Fibroblast of lung (primary cell): ENCODE data around the gene CCT7. TPM values are rescaled to one million over a fixed set of nuclear protein-coding genes. Genes with fewer than 3 reads are reported as not detected.

ENCODE experiments used
- DNase-seq, 2 donors: peaks; one replicate each; pipeline versions ENCODE4 v3.0.0 to v3.0.0-alpha.2; 2010; ENCODE audit warnings: low read depth in 2 of 2
- H2AFZ ChIP-seq: 2 replicates; pipeline ENCODE4 v1.5.1; 2012; ENCODE audit warnings: low read length, control low read depth, inconsistent platforms
- H3K27ac ChIP-seq: 2 replicates; pipeline ENCODE4 v1.5.1; 2011; ENCODE audit warnings: low read length, control low read depth; ENCODE audit not compliant: insufficient read depth
- H3K27me3 ChIP-seq: 2 replicates; pipeline ENCODE4 v1.5.1; 2011; ENCODE audit warnings: mild to moderate bottlenecking, low read length; ENCODE audit not compliant: control insufficient read depth, insufficient read depth
- H3K36me3 ChIP-seq: 2 replicates; pipeline ENCODE4 v1.5.1; 2011; ENCODE audit warnings: low read length; ENCODE audit not compliant: control insufficient read depth, insufficient read depth
- H3K4me1 ChIP-seq: 2 replicates; pipeline ENCODE4 v1.5.1; 2011; ENCODE audit warnings: low read length; ENCODE audit not compliant: control insufficient read depth, insufficient read depth; ENCODE audit errors: extremely low read depth
- H3K4me2 ChIP-seq: 2 replicates; pipeline ENCODE4 v1.5.1; 2011; ENCODE audit warnings: low read length, control low read depth; ENCODE audit not compliant: insufficient read depth; ENCODE audit errors: extremely low read depth
- H3K4me3 ChIP-seq, 4 experiments: fragments of 200-600 bp in 1 of 4; sonication (generic) in 1 of 4; replicated peaks in 1 of 4; 2 replicates each; pipeline ENCODE4 v1.5.1; 2011 to 2016; ENCODE audit warnings: low read length in 4 of 4, low read depth in 3 of 4, mild to moderate bottlenecking in 3 of 4, control low read depth in 2 of 4, inconsistent platforms in 1 of 4, mixed read lengths in 1 of 4; ENCODE audit not compliant: insufficient read depth in 1 of 4; ENCODE audit errors: control extremely low read depth in 1 of 4
- H3K79me2 ChIP-seq: 2 replicates; pipeline ENCODE4 v1.5.1; 2012; ENCODE audit warnings: mild to moderate bottlenecking, low read length, inconsistent platforms; ENCODE audit not compliant: control insufficient read depth, insufficient read depth
- H3K9ac ChIP-seq: 2 replicates; pipeline ENCODE4 v1.5.1; 2011; ENCODE audit warnings: mild to moderate bottlenecking, low read length, control low read depth; ENCODE audit not compliant: insufficient read depth
- H3K9me3 ChIP-seq: 2 replicates; pipeline ENCODE4 v1.5.1; 2012; ENCODE audit warnings: low read depth, low read length; ENCODE audit not compliant: control insufficient read depth, insufficient read depth
- H4K20me1 ChIP-seq: 2 replicates; pipeline ENCODE4 v1.5.1; 2011; ENCODE audit warnings: low read length; ENCODE audit not compliant: control insufficient read depth, insufficient read depth; ENCODE audit errors: extremely low read depth
- EZH2 ChIP-seq: IDR thresholded peaks from 2 replicates; pipeline ENCODE4 v1.5.1; 2012; ENCODE audit warnings: low read length, control low read depth, mild to moderate bottlenecking; ENCODE audit errors: missing control alignments
- polyA plus RNA-seq, 2 donors: library from polyadenylated mRNA; depleted of rRNA in 1 of 2; stranded (reverse) in 1 of 2; unstranded in 1 of 2; fragments of >200 nt; gene quantifications; 2 replicates each; pipeline ENCODE4 v1.2.1, GENCODE V29; 2011 to 2012; ENCODE audit warnings: missing spikeins in 1 of 2
- total RNA-seq: library from RNA; depleted of rRNA; stranded (reverse); fragments of >200 nt; gene quantifications from 2 replicates; pipeline ENCODE4 v1.2.1, GENCODE V29; 2014
- TF ChIP-seq, protein P1 (sequence below), 2 donors: IDR thresholded peaks in 1 of 2; conservative IDR thresholded peaks in 1 of 2; 1 replicate in 1 of 2; 2 replicates in 1 of 2; pipeline ENCODE4 v1.5.1; 2011 to 2012; ENCODE audit warnings: low read length in 2 of 2, control low read depth in 1 of 2, inconsistent platforms in 1 of 2, low read depth in 1 of 2, mild to moderate bottlenecking in 1 of 2

CCT7 gene
- total and polyA plus RNA-seq, 2 donors (not counting 1 experiment from before 2014, with no cell fraction given) = 233 to 299 TPM

DNA sequence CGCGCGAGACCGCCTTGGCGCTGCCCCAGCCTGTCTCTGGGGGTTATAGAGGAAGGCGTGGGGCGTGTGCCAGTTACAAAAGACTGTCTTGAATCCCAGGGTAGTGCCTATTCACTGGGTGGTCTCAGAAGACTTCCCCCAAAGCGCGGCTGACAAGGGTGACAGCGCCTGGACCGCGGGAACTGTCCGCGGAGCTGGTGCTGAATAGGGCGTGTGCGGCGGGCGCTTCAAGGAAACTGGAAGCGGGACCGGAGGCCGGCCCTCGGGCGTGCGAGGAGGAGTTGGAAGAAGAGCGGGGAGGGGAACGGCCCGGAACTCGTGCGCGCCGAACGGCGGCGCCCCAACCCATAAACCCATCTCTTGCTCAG lies 57.0 kb downstream of the CCT7 start:
- peak; percentile 54 for DNase-seq
- no peaks in the 10 kb centered on the region for H3K9me3 ChIP-seq
- H3K9ac ChIP-seq = no peak overlapping the region
- no peak overlapping the region for H3K4me3 ChIP-seq
- H3K79me2 ChIP-seq = no peaks in the 10 kb centered on the region
- H3K27ac ChIP-seq = no peak overlapping the region
- no peaks in the 10 kb centered on the region for H3K36me3 ChIP-seq
- no peak overlapping the region for H2AFZ ChIP-seq
- H4K20me1 ChIP-seq = no peaks in the 10 kb centered on the region
- no peaks in the 10 kb centered on the region for H3K4me1 ChIP-seq
- TF ChIP-seq EZH2 = no peak
- TF ChIP-seq, protein P1, sequence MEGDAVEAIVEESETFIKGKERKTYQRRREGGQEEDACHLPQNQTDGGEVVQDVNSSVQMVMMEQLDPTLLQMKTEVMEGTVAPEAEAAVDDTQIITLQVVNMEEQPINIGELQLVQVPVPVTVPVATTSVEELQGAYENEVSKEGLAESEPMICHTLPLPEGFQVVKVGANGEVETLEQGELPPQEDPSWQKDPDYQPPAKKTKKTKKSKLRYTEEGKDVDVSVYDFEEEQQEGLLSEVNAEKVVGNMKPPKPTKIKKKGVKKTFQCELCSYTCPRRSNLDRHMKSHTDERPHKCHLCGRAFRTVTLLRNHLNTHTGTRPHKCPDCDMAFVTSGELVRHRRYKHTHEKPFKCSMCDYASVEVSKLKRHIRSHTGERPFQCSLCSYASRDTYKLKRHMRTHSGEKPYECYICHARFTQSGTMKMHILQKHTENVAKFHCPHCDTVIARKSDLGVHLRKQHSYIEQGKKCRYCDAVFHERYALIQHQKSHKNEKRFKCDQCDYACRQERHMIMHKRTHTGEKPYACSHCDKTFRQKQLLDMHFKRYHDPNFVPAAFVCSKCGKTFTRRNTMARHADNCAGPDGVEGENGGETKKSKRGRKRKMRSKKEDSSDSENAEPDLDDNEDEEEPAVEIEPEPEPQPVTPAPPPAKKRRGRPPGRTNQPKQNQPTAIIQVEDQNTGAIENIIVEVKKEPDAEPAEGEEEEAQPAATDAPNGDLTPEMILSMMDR (conservative IDR thresholded peaks at IDR 0.05 in 1 of 2, IDR thresholded peaks at IDR 0.05 in 1 of 2; ENCODE audit: low read depth in 1 of 2, low read length in 2 of 2) = no peak
- H3K4me2 ChIP-seq = peak overlapping the region; percentile 25
- peaks cover 56% of the 10 kb centered on the region for H3K27me3 ChIP-seq

DNA sequence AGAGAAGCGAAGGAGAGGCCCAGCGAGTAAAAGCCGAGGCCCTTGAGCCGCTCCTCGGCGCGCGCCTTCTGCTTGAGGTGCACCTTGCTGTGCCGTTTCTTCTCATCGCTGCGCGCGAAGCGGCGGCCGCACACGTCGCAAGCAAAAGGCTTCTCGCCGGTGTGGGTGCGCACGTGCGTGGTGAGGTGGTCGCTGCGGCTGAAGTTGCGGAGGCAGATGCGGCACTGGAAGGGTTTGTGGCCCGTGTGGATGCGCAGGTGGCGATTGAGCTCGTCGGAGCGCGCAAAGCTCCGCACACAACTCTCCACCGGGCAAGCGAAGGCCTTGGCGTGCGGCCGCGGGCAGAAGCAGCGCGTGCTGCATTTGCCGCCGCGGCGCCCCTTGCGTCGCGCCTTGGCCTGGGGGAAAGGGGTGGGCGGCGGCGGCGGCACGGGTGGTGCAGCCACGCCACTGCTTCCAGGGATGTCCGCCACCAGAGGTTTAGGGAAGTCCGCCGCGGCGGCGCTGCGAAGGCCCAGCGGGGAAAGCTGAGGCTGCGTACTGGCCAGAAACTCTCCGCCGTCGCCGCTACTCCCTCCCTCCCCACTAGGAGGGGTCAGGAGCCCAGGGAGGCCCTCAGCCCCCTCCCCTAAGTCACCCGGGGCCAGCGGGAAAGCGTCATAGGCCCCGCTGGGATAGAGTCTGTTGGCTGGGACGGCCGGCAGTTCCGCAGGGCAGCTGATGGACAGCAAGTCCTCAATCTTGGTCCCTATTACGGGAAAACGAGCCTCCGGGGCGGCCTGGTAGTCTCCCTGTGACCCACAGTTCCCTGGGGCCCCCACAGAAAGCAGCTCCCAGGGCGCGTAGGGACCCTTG lies 57.6 kb downstream of the CCT7 start:
- H3K27ac ChIP-seq = no peak overlapping the region
- peak overlapping the region; percentile 25 for H3K4me2 ChIP-seq
- H3K4me1 ChIP-seq = no peaks in the 10 kb centered on the region
- peak; percentile 93 for TF ChIP-seq EZH2
- TF ChIP-seq, protein P1 (conservative IDR thresholded peaks at IDR 0.05 in 1 of 2, IDR thresholded peaks at IDR 0.05 in 1 of 2; ENCODE audit: low read depth in 1 of 2, low read length in 2 of 2) = no peak
- H2AFZ ChIP-seq = no peak overlapping the region
- H3K9me3 ChIP-seq = no peaks in the 10 kb centered on the region
- H4K20me1 ChIP-seq = no peaks in the 10 kb centered on the region
- no peaks in the 10 kb centered on the region for H3K79me2 ChIP-seq
- H3K36me3 ChIP-seq = no peaks in the 10 kb centered on the region
- DNase-seq = no peak
- H3K27me3 ChIP-seq = peaks cover 54% of the 10 kb centered on the region
- H3K9ac ChIP-seq = no peak overlapping the region
- H3K4me3 ChIP-seq = no peak overlapping the region

DNA sequence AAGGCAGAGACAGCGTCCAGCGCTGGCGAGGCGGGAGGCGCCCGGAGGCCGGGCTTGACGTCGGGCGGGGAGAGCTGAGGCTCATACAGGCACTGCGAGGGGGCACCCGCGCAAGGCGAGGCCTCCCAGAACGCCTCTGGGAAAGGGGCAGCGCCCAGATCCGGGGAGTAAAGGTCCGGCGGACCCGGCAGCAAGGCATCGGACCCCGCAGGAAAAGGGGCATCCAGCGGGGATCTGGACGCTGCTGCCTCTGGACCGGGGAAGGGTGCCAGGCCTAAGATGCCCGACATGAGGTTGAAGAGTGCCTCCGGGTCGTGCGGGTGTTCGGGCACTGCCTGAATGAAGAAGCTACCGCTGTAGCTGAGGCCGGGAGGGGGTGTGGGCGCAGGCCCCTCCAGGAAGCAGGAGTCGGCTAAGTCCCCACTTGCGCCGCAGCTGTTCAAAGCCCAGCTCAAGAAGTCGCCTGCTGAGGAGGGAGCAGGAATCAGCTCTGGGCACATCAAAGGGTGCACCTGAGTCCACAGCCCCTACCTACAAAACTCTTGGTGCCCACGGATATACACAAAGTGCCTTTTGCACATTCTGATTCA lies 58.3 kb downstream of the CCT7 start:
- Histone ChIP-seq H4K20me1 (no peaks in the 10 kb centered on the region), H3K4me3 (no peak overlapping the region), H3K27ac (no peak overlapping the region), H3K4me1 (no peaks in the 10 kb centered on the region), H2AFZ (no peak overlapping the region), H3K36me3 (no peaks in the 10 kb centered on the region), H3K4me2 (no peak overlapping the region), H3K9me3 (no peaks in the 10 kb centered on the region), H3K27me3 (peaks cover 54% of the 10 kb centered on the region), H3K79me2 (no peaks in the 10 kb centered on the region), H3K9ac (no peak overlapping the region)
- TF ChIP-seq, protein P1 (conservative IDR thresholded peaks at IDR 0.05 in 1 of 2, IDR thresholded peaks at IDR 0.05 in 1 of 2; ENCODE audit: low read depth in 1 of 2, low read length in 2 of 2) = no peak
- TF ChIP-seq EZH2 = peak; percentile 98
- DNase-seq = no peak
